ENCODE results near the gene BABAM2.

DNA sequence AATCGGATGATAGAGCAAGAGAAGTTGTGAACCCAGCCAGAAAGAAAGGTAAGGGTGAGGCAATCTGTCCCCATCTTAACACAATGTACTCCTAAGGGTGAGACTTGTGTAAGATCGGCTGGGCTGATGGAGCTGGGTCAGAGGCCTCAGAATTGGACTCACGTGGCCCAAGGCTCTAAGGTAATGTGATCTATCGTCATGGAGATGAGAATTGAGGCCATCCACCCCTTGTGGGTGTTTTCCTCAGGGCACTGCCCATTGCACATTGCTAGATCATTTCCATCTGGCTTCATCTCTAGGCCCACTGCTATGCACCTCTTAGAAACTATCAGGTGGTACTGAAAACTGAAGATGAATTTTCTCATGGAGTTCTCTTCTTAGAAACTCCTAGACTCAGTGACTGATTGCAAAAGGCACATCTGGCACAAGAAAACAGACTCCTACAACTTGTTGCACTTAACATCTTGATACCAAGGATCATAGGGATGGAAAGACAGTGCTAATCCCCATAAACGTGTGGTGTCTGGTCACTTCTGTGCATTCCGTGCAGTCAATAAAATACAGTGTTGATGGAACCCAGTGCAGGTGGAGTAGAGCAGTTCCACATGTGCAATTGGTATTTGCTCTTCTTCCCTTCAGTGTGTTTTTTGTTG is 273.2 kb downstream of the BABAM2 start:
- TF ChIP-seq MEF2A (IDR thresholded peaks at IDR 0.05; ENCODE audit: insufficient read depth, low read depth, low read length) (no peak), TARDBP (IDR thresholded peaks at IDR 0.05; ENCODE audit: borderline replicate concordance) (no peak), HDAC2 (IDR thresholded peaks at IDR 0.05) (no peak), RFX5 (IDR thresholded peaks at IDR 0.05; ENCODE audit: low read depth, low read length) (no peak), RBBP5 (conservative IDR thresholded peaks at IDR 0.05) (no peak), POLR2A (IDR thresholded peaks at IDR 0.05; ENCODE audit: low read depth, low read length) (no peak), CEBPB (IDR thresholded peaks at IDR 0.05; ENCODE audit: borderline replicate concordance in 1 of 2, low read depth in 2 of 2, low read length in 2 of 2) (no peak), MYC (IDR thresholded peaks at IDR 0.05; ENCODE audit: insufficient read depth, insufficient read length, insufficient replicate concordance, low read length, severe bottlenecking) (no peak), NFYA (IDR thresholded peaks at IDR 0.05; ENCODE audit: borderline replicate concordance, low read depth, low read length) (no peak), NFIC (IDR thresholded peaks at IDR 0.05; ENCODE audit: low read depth, low read length) (no peak)
- TF ChIP-seq, protein P1, sequence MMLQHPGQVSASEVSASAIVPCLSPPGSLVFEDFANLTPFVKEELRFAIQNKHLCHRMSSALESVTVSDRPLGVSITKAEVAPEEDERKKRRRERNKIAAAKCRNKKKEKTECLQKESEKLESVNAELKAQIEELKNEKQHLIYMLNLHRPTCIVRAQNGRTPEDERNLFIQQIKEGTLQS (IDR thresholded peaks at IDR 0.05; ENCODE audit: borderline replicate concordance, extremely low read depth, low read depth, low read length), result no peak
- TF ChIP-seq, protein P2, sequence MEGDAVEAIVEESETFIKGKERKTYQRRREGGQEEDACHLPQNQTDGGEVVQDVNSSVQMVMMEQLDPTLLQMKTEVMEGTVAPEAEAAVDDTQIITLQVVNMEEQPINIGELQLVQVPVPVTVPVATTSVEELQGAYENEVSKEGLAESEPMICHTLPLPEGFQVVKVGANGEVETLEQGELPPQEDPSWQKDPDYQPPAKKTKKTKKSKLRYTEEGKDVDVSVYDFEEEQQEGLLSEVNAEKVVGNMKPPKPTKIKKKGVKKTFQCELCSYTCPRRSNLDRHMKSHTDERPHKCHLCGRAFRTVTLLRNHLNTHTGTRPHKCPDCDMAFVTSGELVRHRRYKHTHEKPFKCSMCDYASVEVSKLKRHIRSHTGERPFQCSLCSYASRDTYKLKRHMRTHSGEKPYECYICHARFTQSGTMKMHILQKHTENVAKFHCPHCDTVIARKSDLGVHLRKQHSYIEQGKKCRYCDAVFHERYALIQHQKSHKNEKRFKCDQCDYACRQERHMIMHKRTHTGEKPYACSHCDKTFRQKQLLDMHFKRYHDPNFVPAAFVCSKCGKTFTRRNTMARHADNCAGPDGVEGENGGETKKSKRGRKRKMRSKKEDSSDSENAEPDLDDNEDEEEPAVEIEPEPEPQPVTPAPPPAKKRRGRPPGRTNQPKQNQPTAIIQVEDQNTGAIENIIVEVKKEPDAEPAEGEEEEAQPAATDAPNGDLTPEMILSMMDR (IDR thresholded peaks at IDR 0.05 in 2 of 3, conservative IDR thresholded peaks at IDR 0.05 in 1 of 3; ENCODE audit: control insufficient read depth in 2 of 3, extremely low read depth in 1 of 3, insufficient read depth in 1 of 3, low read depth in 3 of 3, low read length in 3 of 3), result no peak
- TF ChIP-seq, protein P3, sequence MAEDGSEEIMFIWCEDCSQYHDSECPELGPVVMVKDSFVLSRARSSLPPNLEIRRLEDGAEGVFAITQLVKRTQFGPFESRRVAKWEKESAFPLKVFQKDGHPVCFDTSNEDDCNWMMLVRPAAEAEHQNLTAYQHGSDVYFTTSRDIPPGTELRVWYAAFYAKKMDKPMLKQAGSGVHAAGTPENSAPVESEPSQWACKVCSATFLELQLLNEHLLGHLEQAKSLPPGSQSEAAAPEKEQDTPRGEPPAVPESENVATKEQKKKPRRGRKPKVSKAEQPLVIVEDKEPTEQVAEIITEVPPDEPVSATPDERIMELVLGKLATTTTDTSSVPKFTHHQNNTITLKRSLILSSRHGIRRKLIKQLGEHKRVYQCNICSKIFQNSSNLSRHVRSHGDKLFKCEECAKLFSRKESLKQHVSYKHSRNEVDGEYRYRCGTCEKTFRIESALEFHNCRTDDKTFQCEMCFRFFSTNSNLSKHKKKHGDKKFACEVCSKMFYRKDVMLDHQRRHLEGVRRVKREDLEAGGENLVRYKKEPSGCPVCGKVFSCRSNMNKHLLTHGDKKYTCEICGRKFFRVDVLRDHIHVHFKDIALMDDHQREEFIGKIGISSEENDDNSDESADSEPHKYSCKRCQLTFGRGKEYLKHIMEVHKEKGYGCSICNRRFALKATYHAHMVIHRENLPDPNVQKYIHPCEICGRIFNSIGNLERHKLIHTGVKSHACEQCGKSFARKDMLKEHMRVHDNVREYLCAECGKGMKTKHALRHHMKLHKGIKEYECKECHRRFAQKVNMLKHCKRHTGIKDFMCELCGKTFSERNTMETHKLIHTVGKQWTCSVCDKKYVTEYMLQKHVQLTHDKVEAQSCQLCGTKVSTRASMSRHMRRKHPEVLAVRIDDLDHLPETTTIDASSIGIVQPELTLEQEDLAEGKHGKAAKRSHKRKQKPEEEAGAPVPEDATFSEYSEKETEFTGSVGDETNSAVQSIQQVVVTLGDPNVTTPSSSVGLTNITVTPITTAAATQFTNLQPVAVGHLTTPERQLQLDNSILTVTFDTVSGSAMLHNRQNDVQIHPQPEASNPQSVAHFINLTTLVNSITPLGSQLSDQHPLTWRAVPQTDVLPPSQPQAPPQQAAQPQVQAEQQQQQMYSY (CRISPR knock-in tag; IDR thresholded peaks at IDR 0.05), result no peak
- TF ChIP-seq, protein P4, sequence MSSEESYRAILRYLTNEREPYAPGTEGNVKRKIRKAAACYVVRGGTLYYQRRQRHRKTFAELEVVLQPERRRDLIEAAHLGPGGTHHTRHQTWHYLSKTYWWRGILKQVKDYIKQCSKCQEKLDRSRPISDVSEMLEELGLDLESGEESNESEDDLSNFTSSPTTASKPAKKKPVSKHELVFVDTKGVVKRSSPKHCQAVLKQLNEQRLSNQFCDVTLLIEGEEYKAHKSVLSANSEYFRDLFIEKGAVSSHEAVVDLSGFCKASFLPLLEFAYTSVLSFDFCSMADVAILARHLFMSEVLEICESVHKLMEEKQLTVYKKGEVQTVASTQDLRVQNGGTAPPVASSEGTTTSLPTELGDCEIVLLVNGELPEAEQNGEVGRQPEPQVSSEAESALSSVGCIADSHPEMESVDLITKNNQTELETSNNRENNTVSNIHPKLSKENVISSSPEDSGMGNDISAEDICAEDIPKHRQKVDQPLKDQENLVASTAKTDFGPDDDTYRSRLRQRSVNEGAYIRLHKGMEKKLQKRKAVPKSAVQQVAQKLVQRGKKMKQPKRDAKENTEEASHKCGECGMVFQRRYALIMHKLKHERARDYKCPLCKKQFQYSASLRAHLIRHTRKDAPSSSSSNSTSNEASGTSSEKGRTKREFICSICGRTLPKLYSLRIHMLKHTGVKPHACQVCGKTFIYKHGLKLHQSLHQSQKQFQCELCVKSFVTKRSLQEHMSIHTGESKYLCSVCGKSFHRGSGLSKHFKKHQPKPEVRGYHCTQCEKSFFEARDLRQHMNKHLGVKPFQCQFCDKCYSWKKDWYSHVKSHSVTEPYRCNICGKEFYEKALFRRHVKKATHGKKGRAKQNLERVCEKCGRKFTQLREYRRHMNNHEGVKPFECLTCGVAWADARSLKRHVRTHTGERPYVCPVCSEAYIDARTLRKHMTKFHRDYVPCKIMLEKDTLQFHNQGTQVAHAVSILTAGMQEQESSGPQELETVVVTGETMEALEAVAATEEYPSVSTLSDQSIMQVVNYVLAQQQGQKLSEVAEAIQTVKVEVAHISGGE (CRISPR knock-in tag; IDR thresholded peaks at IDR 0.05), result no peak
